ENCODE results near the gene KLK8.
"Not testable (repeated sequence)": the region's sequence is repeated elsewhere in the genome, so short reads cannot be mapped to it uniquely, and the experiment has no call there.

The KLK8 gene

DNA sequence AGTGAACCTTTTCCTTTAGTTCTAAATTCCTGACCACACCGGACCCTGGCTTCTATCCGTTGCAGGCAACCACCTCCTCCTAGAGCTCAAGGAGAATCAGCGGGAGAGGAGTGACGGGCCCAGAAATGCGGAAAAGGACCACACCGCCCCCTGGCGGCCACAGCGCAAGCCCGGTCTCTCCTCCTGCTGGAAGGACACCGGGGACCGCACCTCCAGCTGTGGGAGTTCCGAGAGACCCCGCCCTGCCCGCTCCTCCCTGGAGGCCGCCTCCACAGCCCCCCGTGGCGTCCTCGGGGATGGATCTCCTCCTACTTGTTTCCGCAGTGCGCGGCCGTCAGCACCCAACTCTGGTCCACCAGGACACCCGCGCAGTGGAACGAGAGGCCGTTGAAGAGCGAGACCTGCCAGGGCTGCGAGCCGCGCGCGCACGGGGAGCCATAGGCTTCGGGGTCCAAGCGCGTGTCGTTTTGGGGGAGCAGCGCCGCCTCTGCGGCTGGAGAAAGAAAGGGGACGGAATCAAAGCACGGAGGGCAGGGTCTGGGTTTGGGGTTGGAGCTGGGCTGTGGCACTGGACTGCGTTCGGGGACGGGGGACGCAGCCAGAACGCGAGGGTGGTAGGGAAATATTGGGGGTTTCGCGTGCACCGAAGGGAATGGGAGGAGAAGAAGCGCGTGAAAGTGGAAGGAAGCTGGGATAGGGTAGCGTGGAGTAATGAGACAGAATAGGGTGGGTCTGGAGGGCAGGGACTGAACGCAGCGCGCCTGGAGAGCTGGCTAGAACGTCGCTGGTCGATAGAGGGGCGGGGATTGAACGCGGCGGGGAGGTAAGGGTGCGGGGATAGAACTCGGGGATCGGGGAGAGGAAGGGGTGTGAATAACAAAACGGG, 15.6 kb upstream of the KLK8 start:
- DNase-seq (ENCODE audit: low spot score): peak; percentile 56

DNA sequence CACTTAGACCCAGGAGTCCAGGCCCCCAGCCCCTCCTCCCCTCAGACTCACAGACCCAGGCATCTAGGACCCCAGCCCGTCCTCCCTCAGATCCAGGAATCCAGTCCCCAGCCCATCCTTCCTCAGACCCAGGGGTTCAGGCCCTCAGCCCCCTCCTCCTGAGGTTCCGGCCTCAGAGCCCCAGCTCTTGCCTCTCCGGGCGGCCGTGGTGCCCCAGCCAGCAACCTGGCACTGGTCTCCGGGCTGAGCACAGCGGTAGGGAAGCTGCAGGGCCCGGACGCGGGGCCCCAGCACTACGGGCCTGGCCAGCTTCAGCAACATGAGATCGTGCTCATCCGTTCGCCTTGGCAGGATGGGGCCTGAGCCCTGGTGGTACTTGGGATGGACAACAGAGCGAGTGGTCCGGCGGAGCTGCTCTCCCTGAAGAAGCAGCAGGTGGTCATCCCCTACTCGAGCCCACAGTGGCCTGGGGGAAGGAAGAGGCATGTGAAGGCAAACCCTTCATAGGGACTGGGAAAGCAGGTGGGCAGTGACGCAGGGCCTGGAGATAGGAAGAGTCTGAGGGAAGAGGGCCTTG, 14.4 kb upstream of the KLK8 start:
- DNase-seq (ENCODE audit: low spot score): no peak

DNA sequence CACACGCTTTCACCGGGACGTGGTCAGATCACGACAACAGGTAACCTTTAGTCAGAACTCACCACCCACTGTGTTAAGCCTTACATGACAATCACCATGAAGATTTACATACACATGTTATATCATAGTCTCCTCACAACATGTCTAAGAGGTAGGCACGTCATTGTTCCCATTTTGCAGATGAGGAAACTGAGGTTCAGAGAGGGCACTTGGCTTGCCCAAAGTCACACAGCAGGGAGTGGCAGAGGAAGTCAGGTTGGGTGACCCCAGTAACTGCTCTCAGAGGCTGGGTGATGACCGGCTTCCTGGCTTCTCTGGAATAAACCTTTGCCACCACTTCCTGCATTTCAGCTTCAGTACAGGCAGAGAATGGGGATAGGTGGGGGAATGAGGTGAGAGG, 12.8 kb upstream of the KLK8 start:
- no peak for DNase-seq (ENCODE audit: low spot score)

DNA sequence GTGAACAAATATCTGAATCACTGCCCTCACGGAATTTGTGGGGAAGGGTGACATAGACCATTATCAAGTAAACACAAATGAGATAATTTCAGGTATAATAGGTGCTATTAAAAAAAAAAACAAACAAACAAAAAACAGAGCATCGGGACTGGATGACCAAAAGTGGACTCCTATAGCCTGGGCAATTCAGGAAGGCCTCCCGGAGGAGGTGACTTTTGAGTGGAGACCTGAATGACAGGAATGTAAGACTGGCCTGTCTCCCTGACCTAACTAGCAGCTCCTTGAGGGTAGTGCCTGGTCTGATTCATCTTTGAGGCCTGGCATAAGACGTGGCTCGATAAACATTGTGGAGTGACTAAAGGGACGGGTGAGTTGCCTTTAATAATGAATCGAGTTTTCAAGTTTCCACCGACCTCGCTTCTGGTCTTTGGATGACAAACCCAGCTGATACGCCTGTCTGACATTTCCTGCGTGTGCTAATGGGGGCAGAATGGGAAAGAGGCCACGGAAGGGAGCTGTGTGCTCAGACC, 11.3 kb upstream of the KLK8 start:
- peak; percentile 68 for DNase-seq (ENCODE audit: low spot score)

DNA sequence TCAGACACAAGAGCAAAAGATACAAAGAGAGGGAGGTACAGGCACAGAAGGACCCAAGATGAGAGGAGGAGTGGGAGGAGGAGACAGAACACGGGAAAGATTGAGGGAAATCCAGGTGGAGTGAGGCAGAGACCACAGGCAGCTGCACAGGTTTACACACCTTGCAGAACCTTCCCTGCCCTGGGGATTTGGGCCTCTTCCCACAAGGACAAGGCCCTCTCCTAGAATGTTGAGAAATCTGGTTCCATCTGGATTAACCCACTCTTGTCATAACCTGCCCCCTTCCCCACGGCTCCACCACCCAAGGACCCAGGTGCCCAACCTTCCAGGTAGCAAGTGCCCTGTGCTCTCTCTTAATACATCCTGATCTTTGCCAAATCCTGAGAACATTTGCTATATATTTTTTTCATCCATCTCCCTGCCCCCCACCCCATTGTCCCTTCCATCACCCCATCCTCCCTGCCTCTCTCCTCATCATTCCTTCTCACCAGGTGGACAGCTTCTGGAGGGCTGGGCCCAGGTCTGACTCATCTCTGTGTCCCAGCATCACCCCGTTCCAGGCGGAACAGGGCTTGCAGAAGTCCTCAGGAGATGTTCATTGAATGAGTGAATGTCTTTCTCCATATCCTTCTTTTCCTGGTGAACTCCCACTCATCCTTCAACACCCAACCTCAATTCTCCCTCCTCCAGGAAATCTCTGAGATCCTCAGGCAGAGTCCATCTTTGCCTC, 8.8 kb upstream of the KLK8 start:
- DNase-seq (ENCODE audit: low spot score): no peak

DNA sequence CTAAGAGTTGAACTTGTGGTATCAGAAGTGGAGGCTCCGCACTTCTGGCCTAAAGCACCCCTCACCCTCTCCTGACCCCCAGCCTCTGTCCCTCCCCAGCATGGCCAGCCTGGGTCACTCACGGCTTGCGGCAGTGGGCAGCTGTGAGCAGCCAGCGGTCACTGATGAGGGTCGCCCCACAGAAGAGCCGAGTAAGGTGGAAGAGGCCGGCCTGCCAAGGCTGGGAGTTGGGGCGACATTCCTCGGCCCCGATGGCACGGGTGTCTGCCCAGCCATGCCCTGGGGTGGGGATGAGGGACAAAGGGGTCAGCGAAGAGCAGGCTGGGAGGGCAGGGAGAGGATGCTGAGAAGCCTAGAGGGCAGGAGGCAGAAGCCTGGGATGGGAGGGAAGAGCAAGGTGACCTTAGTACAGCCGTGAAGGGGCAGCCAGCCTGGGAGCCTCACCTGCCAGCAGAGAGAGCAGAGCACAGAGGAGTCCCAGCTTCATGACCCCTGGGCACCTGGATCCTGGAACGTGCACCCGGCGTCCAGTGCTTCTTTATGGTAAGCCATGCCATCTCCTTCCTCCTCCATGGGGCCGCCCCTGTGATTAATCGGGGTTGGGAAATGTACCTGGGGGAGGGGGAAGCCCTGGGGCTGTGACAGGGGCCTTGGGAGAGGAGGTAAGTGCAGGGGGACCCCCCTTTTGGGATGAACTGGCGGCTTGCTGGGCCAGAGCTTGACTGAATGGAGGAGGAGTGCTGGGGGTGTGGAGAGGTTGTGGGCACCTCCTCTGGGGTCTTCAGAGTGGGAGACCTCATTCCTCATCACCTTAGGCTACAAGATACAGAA, 7.9 kb upstream of the KLK8 start:
- DNase-seq (ENCODE audit: low spot score): no peak

DNA sequence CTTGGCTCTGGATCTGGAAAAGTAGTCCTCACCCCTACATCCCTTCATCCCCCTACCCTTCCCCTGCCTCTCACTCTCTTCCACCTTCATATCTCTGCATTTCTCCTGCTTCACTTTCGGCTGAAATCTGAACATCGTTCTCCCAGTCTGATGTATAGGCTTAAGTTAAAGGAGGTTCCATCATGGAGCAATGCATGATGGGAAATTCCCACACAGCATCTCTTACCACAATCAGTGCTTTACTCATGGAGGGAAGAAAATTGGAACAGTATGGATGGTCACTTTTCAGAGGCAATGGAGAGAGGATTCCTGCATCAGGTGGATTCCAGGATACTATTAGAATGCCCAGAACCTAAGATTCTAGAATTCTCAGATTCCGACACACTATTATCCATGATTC, 6.1 kb upstream of the KLK8 start:
- DNase-seq (ENCODE audit: low spot score): no peak

DNA sequence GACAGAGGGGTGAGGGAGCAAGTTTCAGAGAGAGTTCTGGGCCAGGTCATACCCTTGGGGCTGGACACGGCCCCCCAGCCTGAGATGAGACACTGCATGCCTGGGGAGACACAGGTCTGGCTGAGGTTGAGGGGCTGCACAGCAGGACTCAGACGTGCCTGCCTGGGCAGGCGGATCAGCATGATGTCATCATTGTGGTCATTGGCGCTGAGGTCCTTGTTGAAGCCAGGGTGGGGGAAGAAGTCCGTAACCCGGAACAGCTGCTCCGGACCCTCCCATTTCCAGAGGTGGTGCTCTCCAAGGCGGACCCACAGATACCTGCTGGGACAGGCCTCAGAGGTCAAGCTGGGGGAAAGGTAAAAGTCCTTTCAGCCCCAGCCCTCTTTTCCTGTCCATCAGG, 5.0 kb upstream of the KLK8 start:
- DNase-seq (ENCODE audit: low spot score): no peak

DNA sequence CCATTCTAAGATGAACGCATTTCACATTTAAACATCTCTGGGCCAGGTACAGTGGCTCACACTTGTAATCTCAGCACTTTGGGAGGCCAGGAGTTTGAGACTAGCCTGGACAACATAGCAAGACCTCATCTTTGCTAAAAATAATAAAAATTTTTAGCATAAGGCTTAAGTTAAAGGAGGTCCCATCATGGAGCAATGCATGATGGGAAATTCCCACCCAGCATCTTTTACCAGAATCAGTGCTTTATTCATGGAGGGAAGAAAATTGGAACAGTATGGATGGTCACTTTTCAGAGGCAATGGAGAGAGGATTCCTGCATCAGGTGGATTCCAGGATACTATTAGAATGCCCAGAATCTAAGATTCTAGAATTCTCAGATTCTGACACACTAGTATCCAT, 3.8 kb upstream of the KLK8 start:
- no peak for DNase-seq (ENCODE audit: low spot score)

DNA sequence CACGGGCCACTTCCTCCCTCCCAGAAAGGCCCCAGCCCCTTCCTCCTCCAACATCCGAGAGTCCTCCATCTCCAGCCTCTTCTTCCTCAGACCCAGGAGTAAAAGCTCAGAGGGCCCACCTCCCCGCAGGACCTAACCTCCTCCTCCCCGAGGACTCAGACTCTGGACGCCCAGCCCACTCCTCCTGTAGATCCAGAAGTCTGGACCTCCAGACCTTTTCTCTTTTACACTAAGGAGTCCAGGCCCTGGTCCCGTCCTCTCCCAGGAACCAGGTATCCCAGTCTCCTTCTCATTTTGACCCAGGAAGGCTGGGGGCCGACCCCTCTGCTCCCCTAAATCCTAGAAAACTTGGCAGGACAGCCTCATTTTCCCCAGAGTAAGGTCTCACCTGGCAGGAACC, 1.9 kb upstream of the KLK8 start:
- no peak for DNase-seq (ENCODE audit: low spot score)

DNA sequence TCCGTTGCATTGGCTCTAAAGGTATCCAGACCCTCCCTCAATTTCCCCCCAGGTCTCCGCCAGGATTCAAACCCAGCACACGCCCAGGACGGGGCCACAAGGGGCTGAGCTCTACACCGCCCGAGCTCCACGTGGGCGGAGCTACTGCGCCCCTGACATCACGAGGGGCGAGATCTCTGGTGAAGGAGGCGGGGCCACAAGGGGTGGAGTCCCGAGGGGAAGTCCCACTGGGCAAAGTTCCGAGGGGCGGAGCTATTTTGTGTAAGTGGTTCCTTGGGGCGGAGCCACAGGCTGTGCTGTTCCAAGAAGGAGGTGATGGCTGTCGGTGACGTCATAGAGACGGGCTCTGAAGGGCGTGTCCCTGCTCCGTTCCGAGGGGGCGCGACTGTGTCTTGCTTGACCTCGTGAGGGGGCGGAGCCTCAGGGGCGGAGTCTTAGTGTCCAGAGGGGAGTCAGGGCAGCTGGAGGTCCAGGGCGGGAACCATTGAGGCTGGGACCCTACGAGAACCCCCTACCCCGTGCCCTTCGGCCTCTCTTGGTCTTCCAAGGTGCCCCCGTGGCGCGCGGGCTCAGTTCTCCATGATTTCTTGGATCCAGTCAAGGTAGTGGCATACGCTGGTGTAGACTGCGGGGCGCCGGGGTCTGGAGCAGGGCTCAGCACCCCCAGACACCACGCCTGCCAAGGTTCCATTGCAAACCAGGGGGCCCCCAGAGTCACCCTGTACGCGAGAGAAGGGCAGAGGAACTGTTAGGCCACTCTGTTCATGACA, 1.3 kb upstream of the KLK8 start:
- peak; percentile 29 for DNase-seq (ENCODE audit: low spot score)

DNA sequence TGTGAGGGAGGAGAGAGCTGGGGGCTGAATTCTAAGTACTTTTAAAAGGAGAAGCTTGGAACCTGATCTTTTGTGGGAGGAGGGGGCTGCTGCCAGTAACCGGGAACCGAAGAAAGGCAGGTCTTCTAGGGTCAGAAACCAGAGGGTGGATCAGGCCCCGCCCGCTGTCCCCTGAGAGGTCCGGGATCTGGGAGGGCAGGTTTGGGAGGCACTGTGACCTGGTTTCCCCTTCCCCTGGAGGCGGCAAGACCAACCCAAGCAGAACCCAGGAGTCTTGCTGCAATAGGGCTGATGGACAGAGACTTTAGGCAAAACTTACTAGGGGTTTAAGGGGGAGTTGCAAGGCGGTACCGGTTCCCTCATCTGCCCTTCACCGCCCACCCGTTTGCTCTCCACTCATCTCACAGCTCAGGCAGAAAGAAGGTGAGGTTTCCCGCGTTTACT, 707 bp upstream of the KLK8 start:
- DNase-seq (ENCODE audit: low spot score): no peak

DNA sequence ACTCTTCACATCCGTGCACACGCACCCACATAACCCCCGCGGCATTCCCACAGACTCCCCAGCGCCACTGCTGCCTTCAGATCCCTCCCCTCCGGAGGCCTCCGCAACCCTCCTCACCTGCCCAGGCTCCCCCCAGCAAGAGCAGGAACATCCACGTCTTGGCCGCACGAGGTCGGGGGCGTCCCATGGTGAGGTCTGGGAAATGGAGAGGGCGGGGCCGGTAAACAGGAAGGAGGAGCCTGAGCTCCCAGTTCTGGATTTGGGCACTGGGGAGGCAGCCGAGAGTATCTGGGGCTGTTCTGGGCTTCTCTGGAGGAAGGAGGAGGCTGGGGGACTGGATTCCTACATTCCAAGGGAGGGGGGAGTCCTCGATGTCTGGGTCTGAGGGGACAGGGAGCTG, 423 bp downstream of the KLK8 start:
- DNase-seq (ENCODE audit: low spot score): no peak

DNA sequence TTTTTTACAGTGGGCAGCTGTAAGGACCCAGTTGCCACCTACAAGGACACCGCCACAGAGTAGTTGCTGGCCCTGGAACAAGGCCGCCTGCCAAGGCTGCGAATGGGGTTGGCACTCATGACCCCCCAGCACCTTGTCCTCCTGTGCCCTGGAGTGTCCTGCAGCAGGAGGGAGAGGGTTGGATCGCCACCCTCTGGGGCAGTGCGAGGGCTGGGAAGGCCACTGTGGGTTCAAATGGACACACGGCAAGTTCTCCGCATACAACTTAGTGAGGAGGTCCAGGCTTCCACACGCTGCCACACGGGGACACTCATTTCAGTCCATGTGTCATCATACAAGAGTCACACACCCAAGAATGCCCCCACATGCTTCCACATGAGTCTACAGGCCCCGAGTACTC, 978 bp downstream of the KLK8 start:
- DNase-seq (ENCODE audit: low spot score): no peak

DNA sequence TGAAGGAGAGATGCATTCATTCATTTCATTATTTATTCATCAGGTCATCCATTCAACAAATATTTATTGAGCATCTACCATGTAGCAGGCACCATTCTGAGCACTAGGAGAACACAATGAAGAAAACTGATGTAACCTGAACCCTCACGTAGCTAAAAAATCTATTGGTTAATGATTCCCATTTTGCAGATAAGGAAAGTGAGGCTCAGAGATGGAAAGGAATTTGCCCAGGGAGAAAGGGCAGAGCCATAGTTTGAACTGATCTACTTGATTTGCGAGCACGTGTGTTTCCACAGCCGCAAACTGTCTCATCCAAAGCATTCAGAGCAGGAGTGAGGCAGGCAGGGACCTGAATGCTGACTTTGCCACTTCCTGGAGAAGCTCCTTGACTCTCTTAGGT, 2.7 kb downstream of the KLK8 start:
- no peak for DNase-seq (ENCODE audit: low spot score)

DNA sequence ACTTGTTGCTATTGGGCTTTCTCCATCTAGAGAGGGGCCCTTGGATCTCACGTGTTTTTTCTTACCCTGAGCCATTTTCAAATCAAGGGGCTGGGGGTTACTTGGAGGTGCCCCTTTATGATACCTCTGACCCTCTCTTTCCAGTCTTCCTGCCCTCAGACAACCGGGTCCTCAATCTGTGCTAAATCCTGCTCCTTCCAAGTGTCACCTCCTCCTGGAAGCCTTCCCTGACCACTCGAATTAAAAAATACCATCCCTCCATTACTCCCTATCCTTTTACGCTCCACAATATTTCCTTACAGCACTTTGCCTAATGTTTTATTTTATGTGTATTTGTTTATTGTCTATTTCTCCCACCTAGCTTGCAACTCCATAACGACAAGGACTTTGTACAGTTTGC, 3.3 kb downstream of the KLK8 start:
- no peak for DNase-seq (ENCODE audit: low spot score)

DNA sequence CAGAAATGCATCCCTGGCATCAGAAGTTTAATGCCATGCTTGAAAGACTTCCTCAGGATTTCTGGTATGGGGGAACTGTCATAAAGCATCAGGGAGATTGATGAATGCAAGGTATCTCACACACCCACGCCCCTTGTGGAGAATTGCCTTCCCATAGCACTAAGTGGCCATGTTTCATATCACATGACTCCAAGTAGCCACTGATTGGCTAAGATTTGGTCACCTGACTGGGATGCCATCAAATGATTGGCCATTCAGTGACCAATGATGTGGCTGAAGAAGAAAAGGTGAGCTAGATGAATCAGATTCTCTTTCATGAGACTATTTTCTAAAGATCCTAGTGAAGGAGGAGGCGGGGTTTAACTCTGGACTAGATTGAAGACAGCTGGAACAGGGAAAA, 7.3 kb downstream of the KLK8 start:
- DNase-seq (ENCODE audit: low spot score): no peak

DNA sequence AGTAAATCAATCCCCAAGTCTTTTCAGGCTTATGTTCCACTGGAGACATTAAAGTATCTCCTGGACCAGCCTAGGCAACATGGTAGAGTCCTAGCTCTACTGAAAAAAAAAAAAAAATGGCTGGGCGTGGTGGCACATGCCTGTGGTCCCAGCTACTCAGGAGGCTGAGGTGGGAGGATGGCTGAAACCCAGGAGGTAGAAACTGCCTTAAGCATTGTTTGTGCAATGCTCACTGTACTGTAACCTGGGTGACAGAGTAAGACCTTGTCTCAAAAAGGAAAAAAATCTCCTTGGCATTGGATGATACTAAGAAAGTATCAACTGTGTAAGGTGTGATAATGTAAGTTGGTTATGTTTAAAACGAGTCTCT, 8.8 kb downstream of the KLK8 start:
- peak; percentile 51 for DNase-seq (ENCODE audit: low spot score)

DNA sequence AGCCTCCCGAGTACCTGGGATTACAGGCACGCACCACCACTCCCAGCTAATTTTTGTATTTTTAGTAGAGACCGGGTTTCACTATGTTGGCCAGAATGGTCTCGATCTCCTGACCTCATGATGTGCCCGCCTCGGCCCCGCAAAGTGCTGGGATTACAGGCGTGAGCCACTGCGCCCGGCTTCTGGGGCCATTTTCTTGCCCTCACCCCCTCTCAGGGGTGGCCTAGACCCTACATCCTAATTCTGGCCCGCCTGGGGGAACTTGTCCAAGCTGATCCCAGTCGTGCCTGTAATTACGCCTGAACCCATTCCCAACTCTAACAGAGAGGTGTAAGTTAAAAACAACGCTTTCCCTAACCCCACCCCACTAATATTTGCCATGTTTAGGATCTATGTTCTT, 17.0 kb downstream of the KLK8 start:
- DNase-seq (ENCODE audit: low spot score): not testable (repeated sequence)

DNA sequence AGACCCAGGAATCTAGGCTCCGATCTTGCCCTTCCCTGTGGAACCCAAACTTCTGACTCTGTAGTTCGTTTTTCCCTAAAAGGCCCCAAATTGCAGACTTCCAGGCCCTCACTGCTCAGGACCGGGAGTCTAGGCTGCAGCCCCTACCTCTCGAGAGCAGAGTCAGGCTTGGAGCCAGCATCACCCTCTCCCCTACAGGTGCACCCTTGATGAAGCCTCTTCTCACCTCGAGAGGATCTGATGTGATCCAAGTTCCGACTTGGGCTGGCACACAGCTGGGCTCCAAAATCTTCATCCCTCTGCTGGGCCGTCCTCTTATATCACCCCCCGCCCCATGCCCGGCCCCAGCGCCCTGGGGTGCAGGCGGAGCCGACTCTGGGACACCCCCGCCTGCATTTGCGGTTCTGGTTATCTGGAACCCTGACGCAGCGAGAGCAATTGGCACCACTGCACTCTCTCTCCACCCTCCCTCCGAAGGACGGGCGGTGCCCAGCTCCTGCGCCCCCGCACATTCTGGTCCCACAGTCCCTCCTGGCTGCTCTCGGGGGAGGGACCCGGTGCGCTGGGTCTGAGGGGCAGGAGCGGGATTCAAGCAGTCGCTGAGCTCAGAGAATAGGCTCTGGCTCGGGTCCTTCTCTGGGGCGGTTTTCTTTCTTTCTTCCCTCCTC, 17.6 kb downstream of the KLK8 start, which contains the start of gene KLK7:
KLK7 (minus strand) TSS at position 293 of the 668 bp plus-strand sequence. CDS start 1,518 bp downstream, outside the sequence.
- DNase-seq (ENCODE audit: low spot score): no peak

DNA sequence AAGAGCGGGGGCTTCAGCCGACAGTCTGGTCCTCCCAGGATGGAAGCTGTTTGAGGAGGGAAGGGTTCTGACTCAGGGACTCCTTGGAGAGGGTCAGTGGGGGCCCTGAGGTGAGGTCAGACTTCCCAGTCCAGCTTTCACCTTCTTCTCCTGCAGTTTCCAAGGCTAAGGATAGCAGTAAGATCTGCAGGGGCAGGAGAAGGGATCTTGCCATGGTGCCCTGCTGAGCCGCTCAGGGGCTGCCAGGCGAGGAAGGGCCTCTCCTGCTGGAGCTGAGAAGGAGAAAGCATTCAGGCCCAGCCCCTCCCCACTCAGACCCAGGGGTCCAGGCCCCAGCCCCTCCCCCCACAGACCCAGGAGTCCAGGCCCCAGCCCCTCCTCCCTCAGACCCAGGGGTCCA, 19.2 kb downstream of the KLK8 start:
- DNase-seq (ENCODE audit: low spot score): no peak
